GOT3 (cell line): ENCODE data around the gene PITPNM2.
"Not testable (repeated sequence)": the region's sequence is repeated elsewhere in the genome, so short reads cannot be mapped to it uniquely, and the experiment has no call there.

Experiments
- DNase-seq: peaks from one replicate; lab custom pipeline; 2025; ENCODE audit warnings: mixed read lengths; lab: John Stamatoyannopoulos, UW

The PITPNM2 gene

GRCh38 chr12:123120452-123121166 is 30.3 kb downstream of the PITPNM2 start:
- no peak for DNase-seq

- no peak for DNase-seq
Measured at GRCh38 chr12:123119808-123120207, 31.1 kb downstream of the PITPNM2 start.

GRCh38 chr12:123118497-123118896 is 32.4 kb downstream of the PITPNM2 start:
- DNase-seq = no peak

GRCh38 chr12:123115409-123116121 is 35.3 kb downstream of the PITPNM2 start:
- DNase-seq = no peak

DNA sequence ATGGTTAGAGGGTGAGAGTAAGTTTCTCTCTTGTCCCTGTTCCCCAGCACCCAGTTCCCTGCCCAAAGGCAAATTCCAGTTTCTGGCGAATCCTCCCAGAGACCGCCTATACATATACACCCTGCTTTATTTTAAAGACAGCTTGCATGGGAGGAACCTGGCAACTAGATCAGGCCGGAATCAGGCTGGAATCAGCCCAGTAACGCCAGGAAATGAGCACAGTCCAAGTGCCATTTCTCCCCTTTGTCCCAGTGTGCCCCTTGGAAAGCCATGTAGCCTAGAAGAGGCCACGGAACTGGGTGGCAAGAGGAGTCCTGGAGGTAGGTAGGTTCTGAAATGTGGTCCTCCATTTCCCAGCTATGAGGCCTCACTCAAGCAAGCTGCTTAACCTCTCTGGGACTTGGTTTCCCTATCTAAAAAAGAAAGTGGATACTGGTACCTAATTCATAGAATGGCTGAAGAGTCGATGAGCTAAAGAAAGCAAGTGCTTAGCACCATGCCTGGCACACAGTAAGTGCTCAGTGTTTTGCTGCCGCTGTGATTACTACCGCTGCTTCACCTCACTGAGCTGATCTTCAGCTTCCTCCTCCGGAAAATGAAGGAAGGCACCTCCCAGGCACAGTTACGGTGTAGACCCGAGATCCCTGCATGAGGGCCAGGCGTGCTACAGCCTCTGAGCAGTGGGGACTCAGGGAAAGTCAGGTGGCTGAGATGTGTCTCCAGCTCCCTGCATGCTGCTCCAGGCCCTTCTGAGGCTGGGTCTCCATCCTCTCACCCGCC is 36.4 kb downstream of the PITPNM2 start:
- no peak for DNase-seq

DNA sequence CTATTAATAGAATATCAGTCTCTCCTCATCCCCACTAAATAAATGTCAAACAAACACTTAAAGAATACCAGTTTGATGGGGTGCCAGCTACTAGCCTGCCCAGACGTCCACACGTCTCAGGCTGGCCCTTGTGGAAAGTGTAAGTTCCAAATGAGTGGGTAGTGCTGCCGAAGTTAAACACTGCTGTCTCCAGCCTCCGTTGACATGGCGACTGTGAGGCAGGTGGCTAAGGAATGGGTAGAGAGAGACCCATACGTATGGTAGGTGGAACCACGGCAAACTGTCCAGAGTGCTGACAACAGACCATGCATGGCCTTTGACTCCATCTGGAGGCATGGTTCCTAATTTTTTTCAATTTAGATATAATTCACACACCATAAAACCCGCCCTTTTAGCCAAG is 37.9 kb downstream of the PITPNM2 start:
- no peak for DNase-seq

- DNase-seq = no peak
Measured at GRCh38 chr12:123111498-123112165, 39.3 kb downstream of the PITPNM2 start.

- DNase-seq = no peak
Measured at GRCh38 chr12:123109319-123109772, 41.5 kb downstream of the PITPNM2 start.

GRCh38 chr12:123108682-123109066 is 42.2 kb downstream of the PITPNM2 start:
- no peak for DNase-seq

DNA sequence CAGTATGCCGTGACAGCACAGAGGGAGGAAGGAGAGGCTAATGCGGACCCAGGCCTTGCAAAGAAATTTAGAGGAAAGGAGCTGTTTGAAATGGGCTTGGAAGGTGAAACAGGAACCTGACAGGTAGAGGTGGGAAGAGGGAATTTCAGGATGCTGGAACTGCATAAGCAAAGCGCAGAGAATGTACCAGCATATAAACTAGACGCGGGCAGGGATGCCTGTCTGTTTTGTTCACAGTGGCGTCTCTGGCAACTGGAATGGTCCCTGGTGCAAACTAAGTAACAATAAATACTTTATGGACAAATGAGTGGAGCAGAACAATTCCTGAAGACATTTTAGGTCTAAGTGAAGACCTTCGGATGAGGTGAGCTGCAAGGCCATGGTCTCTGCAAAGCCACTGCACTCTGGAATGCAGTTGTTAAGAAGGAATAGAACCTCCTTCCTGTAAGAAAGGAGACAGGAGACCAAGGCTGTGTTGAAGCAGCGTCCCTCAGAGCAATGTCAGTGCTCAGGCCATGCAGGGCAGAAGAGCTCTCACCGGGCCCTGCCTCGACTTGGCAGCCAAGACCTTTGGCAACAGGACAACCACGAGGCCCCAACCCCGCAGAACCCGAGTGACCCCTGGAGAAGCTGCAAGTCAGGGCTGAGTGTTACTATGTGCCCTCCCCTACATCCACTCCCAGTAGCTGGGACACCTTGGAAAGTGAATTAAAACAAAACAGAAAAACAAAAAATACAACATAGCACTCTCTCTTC is 42.8 kb downstream of the PITPNM2 start:
- no peak for DNase-seq

- DNase-seq = no peak
Measured at GRCh38 chr12:123106640-123107359, 44.1 kb downstream of the PITPNM2 start.

DNA sequence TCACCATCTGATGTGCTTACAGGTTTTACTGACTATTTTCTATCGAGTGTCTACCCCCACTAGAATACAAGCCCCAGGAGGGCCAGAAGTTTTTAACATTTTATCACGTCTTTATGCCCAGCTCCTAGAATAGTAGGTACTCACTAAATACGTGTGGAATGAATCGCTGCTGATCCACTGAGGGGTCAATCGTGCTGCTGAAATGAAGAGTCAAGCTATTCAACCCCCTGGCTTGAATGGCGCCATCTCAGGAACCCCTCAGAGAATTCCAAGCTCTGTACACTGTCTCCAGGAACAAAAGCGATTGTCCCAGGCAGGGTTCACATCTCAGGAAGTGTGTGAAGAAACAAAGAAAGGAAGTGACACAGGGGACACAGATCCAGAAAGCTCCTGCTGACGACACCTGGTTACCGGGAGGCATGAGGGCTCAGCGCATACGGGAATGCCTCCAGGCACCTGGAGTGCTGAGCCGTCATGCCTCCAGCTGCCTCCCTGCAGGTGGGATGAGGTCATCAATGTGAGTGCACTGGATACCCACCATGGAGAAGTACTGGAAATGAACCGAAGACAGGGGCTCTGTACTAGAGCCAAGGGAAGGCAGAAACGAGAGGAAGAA is 45.6 kb downstream of the PITPNM2 start:
- DNase-seq = no peak

GRCh38 chr12:123104809-123105208 is 46.1 kb downstream of the PITPNM2 start:
- DNase-seq = no peak

DNA sequence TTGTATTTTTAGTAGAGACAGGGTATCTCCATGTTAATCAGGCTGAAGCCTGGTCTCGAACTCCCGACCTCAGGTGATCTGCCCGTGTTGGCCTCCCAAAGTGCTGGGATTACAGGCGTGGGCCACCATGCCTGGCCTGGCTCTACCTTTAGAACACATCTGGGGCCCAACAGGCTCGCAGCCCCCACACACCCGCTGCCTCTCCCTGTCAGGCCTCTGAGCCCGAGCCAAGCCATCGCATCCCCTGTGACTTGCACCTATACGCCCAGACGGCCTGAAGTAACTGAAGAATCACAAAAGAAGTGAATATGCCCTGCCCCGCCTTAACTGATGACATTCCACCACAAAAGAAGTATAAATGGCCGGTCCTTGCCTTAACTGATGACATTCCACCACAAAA is 46.8 kb downstream of the PITPNM2 start:
- DNase-seq = not testable (repeated sequence)

DNA sequence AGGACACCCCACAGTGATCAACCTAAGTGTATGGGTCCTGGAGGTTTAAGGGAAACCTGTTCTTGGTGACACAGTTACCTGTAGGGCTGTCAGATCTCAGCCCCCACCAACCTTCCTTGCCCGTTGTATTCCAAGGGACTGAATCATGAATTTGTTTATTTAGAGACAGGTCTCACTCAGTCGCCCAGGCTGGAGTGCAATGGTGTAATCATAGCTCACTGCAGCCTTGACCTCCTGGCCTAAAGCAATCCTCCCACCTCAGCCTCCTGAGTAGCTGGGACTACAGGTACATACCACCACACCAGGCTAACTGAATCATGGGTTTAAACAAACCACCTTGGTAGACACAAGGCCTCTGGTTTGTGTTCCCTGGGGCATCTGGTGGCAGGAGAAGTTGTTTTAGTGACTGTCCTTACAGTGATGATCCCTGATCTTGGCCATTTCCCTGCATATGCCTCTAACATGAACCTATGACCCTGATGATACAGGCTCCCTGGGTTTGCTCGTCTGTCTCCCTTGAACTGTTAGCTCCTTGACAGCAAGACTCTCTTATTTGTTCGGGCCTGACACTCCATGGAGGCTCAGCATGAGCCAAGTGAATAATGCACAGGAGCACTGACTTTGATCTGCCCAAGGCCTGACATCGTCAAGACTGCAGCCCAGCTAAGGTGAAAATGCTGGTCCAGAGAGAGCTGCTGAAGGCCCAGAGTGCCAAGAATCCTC is 47.9 kb downstream of the PITPNM2 start:
- DNase-seq = no peak

- DNase-seq = no peak
Measured at GRCh38 chr12:123102366-123102765, 48.5 kb downstream of the PITPNM2 start.

GRCh38 chr12:123101526-123101925 is 49.4 kb downstream of the PITPNM2 start:
- no peak for DNase-seq
